Stimulated activated CD4-positive, alpha-beta T cell treated with anti-CD3 and anti-CD28 coated beads, Interleukin-15, amount 100 ng/mL, for 24 hours (primary cell): ENCODE data around the gene STAT5B.

ENCODE experiments used
- DNase-seq: peaks from one replicate; pipeline ENCODE4 v3.0.0-alpha.2; 2020

STAT5B gene

GRCh38 chr17:42284566-42284965 is 8.4 kb upstream of the STAT5B start:
- no peak for DNase-seq

GRCh38 chr17:42284024-42284369 is 7.8 kb upstream of the STAT5B start:
- no peak for DNase-seq

GRCh38 chr17:42283241-42284023 is 7.2 kb upstream of the STAT5B start:
- DNase-seq = no peak

- no peak for DNase-seq
These were observed 6.4 kb upstream of the STAT5B start for GRCh38 chr17:42282478-42283080.

DNA sequence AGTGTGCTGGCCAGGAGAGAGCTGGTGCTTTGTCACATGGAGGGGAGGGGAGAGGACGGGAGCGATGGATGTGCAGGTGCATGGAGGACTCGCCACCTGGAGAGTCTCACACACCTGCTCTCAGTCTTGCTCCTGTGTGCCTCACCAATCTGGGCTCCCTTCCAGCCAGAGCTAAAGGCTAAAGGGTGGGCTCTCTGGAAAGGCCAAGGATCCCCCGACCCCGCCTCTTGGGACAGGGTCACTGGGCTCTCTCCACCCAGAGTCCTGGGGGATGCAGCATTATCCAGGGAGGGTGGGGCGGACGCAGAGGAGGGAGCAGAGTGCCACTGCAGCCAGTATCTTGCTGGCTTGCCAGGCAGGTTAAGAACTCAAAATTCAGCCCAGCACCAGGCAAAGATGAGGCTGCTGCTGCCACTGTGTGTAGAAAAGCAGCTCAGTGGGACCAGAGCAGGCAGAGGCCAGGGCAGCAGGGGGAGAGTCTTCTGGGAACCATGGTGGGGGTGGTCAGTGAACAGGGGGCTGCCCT is 5.4 kb upstream of the STAT5B start:
- peak; percentile 1 for DNase-seq

GRCh38 chr17:42279776-42280630 is 3.8 kb upstream of the STAT5B start:
- no peak for DNase-seq

GRCh38 chr17:42277342-42277712 is 1.1 kb upstream of the STAT5B start:
- peak; percentile 5 for DNase-seq

GRCh38 chr17:42276609-42277341 is 584 bp upstream of the STAT5B start:
- peak; percentile 55 for DNase-seq

GRCh38 chr17:42275527-42276358 is 448 bp downstream of the STAT5B start:
- DNase-seq = peak; percentile 48

DNA sequence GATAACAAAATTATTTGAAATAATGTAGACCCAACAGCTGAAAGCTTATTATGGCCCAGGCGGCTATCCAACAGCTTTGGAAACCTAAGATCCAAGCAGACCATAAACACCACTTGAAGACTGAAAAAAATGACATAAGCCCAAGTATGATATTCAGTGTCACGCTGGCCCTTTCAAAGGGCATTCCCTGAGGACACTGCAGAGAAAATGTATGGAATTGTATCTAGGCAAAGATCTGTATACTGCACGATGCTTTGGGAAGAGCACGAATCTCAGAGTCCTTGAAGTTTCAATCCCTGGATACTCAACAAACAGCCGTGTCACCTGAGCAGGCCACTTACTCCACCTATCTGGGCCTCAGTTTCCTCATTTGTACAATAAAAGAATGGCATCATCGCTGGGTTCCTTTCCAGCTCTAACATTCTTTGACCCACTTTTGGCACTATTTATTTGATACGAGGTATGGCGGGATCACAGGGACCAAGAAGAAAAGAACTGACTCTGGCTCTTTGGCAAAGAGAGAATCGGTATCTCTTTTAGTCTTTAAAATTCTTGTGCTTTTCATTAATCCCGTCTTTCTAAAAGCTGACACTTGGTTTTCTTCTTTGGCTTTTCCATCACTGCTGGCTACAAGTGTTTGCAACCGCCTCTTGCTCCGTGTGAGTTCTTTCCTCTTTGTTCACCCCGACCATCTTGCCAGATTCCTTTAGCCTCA is 1.2 kb downstream of the STAT5B start:
- no peak for DNase-seq

GRCh38 chr17:42274253-42274542 is 2.0 kb downstream of the STAT5B start:
- no peak for DNase-seq

- no peak for DNase-seq
These were observed 2.5 kb downstream of the STAT5B start for GRCh38 chr17:42273474-42274252.

DNA sequence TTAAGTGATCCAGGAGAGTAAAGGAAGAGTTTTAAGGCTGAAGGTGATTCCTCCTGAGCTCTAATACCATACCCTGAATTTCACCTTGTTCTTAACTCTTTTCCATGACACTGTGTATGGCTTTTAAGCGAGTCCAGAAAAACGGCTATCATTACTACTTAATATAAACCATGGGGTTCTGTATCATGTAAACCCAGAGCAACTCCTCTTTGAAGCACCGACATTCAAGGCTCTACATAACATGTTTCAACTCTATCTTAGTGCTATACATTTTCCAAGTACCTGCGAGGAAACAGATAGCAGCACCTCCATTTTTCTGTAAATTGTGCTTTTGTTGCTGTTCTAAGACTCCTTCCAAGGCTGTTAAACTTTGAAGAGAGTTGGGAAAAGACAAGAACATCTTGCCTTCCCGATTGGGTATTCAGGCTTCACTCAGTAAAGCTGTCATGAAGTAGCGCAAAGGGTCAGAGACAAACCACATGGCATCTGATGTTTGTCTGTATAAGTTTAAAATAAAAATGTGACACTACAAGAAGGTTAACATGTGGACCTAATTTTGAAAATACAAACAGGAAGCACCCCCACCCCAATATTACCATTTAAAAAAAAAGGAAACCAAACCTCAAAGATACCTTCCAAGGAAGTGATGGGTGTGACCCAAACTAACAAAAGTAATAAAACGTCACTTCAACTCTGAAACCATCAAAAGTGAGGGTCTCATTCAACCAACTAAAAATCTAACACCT is 3.9 kb downstream of the STAT5B start:
- no peak for DNase-seq

- DNase-seq = no peak
These were observed 4.5 kb downstream of the STAT5B start for GRCh38 chr17:42271779-42272035.

DNA sequence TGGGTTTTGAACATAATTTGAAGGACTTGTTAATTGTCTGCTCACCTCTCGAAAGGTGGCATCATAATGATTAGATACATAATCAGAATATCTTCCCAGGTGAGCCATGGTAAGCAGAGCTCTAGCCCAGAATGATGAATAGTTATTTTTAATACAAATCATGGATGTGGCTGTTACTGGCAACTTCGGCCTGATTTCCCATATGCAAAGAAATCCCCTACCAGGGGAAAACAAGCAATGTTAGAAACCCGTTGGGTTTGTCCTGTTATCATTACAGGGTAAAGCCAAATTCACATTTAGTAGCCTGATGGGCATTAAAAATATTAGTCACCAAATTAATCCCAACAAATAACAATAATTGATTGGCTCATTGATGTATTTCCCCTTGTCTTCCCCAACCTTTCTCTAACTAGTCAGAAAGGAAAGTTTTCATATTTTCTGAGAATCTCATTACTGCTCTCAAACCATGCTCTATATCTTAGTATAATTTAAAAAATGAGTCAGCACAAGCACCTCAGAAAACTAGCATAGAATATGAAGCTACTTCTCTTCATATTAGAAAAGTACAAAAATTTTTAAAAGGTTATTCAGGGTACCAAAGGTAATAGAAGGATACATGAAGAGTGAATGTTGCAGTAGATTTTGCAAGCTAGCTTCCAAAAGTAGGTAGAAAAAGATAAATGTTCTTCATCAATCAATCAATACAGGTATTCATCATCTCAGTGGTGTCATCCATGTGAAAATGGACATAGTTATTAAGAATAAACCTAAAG is 5.0 kb downstream of the STAT5B start:
- DNase-seq = no peak

DNA sequence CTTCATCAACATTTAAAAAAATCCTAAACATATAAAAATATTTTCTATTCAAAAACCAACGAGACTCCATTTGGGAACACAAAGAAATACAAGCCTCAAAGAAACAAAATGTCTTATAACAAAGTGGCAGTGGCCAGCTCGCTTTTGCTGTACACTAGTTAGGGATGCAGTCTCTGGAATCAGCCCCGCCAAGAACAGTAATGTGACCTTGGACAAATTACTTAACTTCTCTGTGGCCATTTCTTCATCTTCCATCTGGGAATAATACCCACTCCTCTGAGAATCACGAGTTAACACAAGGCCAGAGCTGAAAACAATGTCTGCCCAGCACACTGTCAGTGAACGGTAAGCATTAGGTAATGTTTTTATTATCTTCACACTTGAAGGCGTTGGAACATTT is 5.6 kb downstream of the STAT5B start:
- no peak for DNase-seq

DNA sequence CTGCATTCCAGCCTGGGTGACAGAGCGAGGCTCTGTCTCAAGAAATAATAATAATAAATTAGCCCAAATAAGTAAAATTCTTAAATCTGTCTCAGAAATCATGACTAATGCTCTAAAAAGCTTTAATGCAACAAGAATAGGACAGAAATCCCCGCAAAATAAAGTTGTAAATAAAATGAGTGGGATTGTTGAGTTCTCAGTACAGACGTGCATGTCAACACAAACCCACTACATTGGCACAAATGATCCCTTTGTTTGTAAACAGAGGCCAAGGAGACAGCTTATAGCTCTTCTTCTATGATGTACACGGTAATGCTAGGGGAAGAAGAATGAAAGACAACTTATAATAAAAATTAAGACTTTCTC is 6.0 kb downstream of the STAT5B start:
- no peak for DNase-seq

- DNase-seq = no peak
These were observed 8.0 kb downstream of the STAT5B start for GRCh38 chr17:42268236-42268635.
